ENCODE measurements around the gene KLHL30.

- TF ChIP-seq CTCF (IDR thresholded peaks at IDR 0.05) (no peak), POLR2A (IDR thresholded peaks at IDR 0.05) (no peak), POLR2AphosphoS5 (IDR thresholded peaks at IDR 0.05) (no peak)
These were observed 26.4 kb downstream of the KLHL30 start for GRCh38 chr2:238164906-238165287.

Measured in breast epithelium (tissue), 3 donors.